Measurements from ENCODE around the gene ANKRD55. TPM values are rescaled to one million over a fixed set of nuclear protein-coding genes. Genes with fewer than 3 reads are reported as not detected.

The ANKRD55 gene
- total RNA-seq, 1 experiment from 2014 or later: 0.27 TPM

GRCh38 chr5:56279979-56280378 lies 46.8 kb upstream of the ANKRD55 start:
- H3K27me3 ChIP-seq (replicated peaks; ENCODE audit: control insufficient read depth, insufficient read depth, low read length): no peaks in the 10 kb centered on the region
- no peak overlapping the region for H3K27ac Mint-ChIP-seq (ENCODE audit: unreplicated experiment)
- H3K4me3 ChIP-seq (ENCODE audit: low read depth, low read length): no peak overlapping the region
- no TSS peak for BruUV-seq (replicated peaks)
- H3K36me3 ChIP-seq (ENCODE audit: control insufficient read depth, insufficient read depth, low read length): no peaks in the 10 kb centered on the region
- ChIA-PET CTCF (no interaction called here), POLR2A (no interaction called here)
- H3K4me1 ChIP-seq: peaks cover 53% of the 10 kb centered on the region
- peaks cover 6% of the 10 kb centered on the region for H3K36me3 Mint-ChIP-seq (ENCODE audit: insufficient read depth, unreplicated experiment)
- H3K9me3 Mint-ChIP-seq (ENCODE audit: unreplicated experiment): peaks cover 15% of the 10 kb centered on the region
- TF ChIP-seq CTCF (IDR thresholded peaks at IDR 0.05; ENCODE audit: insufficient read depth in 1 of 2, low read depth in 1 of 2, low read length in 1 of 2, severe bottlenecking in 1 of 2, unreplicated experiment in 1 of 2): no peak
- H3K27me3 Mint-ChIP-seq (ENCODE audit: insufficient read depth, unreplicated experiment): no peaks in the 10 kb centered on the region
- DNase-seq: peak in 1 of 2 experiments; percentile 34
- peaks cover 18% of the 10 kb centered on the region for H3K4me1 Mint-ChIP-seq (ENCODE audit: low read depth, unreplicated experiment)
- H3K9me3 ChIP-seq: peaks cover 27% of the 10 kb centered on the region
- no peak overlapping the region for H3K4me3 Mint-ChIP-seq (ENCODE audit: unreplicated experiment)
- intact Hi-C loops (cut with micrococcal nuclease; ENCODE audit: unreplicated experiment): loop anchor here (10.0 kb wide), 1 partner anchor 395 kb away; no protein-coding TSS in a partner anchor

DNA sequence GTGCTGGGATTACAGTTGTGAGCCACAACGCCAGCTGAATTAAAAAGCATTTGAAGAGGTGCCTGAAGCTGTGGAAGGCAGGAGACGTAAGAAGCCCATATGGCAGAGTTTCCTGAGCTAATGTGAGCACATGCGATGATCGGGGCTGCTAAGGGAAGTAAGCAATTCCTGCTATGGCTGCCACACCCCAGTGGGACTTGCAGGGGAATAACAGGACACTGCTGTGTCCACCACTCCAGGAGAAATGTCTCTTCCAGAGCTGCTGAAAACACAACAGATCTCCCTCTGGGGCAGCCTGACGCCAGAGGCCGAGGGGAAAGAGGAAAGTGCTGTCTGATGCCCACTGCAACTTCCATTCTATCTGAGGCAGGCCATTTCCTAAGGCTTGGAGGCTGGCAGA lies 46.2 kb upstream of the ANKRD55 start:
- Mint-ChIP-seq H3K27ac (ENCODE audit: unreplicated experiment) (no peak overlapping the region), H3K27me3 (ENCODE audit: insufficient read depth, unreplicated experiment) (no peaks in the 10 kb centered on the region), H3K9me3 (ENCODE audit: unreplicated experiment) (peaks cover 15% of the 10 kb centered on the region), H3K4me3 (ENCODE audit: unreplicated experiment) (no peak overlapping the region), H3K4me1 (ENCODE audit: low read depth, unreplicated experiment) (peaks cover 18% of the 10 kb centered on the region), H3K36me3 (ENCODE audit: insufficient read depth, unreplicated experiment) (peaks cover 6% of the 10 kb centered on the region)
- BruUV-seq (replicated peaks): TSS peak; percentile 72
- DNase-seq: no peak
- H3K4me3 ChIP-seq (ENCODE audit: low read depth, low read length): no peak overlapping the region
- TF ChIP-seq CTCF (IDR thresholded peaks at IDR 0.05; ENCODE audit: insufficient read depth in 1 of 2, low read depth in 1 of 2, low read length in 1 of 2, severe bottlenecking in 1 of 2, unreplicated experiment in 1 of 2): no peak
- peaks cover 27% of the 10 kb centered on the region for H3K9me3 ChIP-seq
- peaks cover 53% of the 10 kb centered on the region for H3K4me1 ChIP-seq
- ChIA-PET POLR2A (no interaction called here), CTCF (no interaction called here)
- H3K27me3 ChIP-seq (replicated peaks; ENCODE audit: control insufficient read depth, insufficient read depth, low read length): no peaks in the 10 kb centered on the region
- no peaks in the 10 kb centered on the region for H3K36me3 ChIP-seq (ENCODE audit: control insufficient read depth, insufficient read depth, low read length)
- intact Hi-C loops (cut with micrococcal nuclease; ENCODE audit: unreplicated experiment): loop anchor here (10.0 kb wide), 1 partner anchor 396 kb away; no protein-coding TSS in a partner anchor

GRCh38 chr5:56278335-56278753 lies 45.2 kb upstream of the ANKRD55 start:
- peak overlapping the region; percentile 68 for H3K27ac Mint-ChIP-seq (ENCODE audit: unreplicated experiment)
- intact Hi-C loops (cut with micrococcal nuclease; ENCODE audit: unreplicated experiment): loop anchor here (10.0 kb wide), 1 partner anchor 396 kb away; no protein-coding TSS in a partner anchor

More at GRCh38 chr5:56278335-56278753, 45.2 kb upstream of the ANKRD55 start:
- peak; percentile 53 to 81 for DNase-seq
- no peak overlapping the region for H3K4me3 ChIP-seq (ENCODE audit: low read depth, low read length)
- Mint-ChIP-seq H3K4me1 (ENCODE audit: low read depth, unreplicated experiment) (peaks cover 18% of the 10 kb centered on the region), H3K36me3 (ENCODE audit: insufficient read depth, unreplicated experiment) (peaks cover 6% of the 10 kb centered on the region), H3K9me3 (ENCODE audit: unreplicated experiment) (peaks cover 15% of the 10 kb centered on the region), H3K4me3 (ENCODE audit: unreplicated experiment) (no peak overlapping the region), H3K27me3 (ENCODE audit: insufficient read depth, unreplicated experiment) (no peaks in the 10 kb centered on the region)
- BruUV-seq (replicated peaks): no TSS peak
- CTCF ChIA-PET: no interaction called here
- TF ChIP-seq CTCF (IDR thresholded peaks at IDR 0.05; ENCODE audit: insufficient read depth in 1 of 2, low read depth in 1 of 2, low read length in 1 of 2, severe bottlenecking in 1 of 2, unreplicated experiment in 1 of 2): no peak
- POLR2A ChIA-PET: no interaction called here
- H3K36me3 ChIP-seq (ENCODE audit: control insufficient read depth, insufficient read depth, low read length): no peaks in the 10 kb centered on the region
- H3K9me3 ChIP-seq: peaks cover 27% of the 10 kb centered on the region
- peaks cover 46% of the 10 kb centered on the region for H3K4me1 ChIP-seq
- H3K27me3 ChIP-seq (replicated peaks; ENCODE audit: control insufficient read depth, insufficient read depth, low read length): no peaks in the 10 kb centered on the region

All from Caco-2 (cell line).